ENCODE results near the gene ZNF79. TPM values are rescaled to one million over a fixed set of nuclear protein-coding genes. Genes with fewer than 3 reads are reported as not detected.

The ZNF79 gene
- total RNA-seq, 2 donors from 2014 or later: 7.4 to 9.1 TPM

DNA sequence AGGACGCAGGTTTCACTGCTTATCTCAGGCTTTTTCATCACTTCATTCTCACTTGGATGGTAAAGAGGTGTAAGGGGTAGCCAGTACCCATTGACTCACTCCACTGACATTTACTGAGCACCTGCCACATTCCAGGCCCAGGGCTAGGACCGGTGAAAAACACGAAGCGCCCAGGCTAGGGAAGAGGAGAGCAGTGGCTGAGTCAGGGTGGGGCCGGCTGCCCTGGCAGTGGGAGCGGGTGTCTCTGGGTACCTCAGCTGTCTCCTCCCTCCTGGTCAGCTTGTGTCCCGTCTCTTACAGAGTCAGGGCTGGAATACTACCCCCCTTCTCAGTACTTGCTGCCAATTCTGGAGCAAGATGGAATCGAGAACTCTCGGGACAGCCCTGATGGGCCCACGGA, 49.3 kb downstream of the ZNF79 start:
- Histone ChIP-seq H3K4me3 (ENCODE audit: low read length) (no peak overlapping the region), H3K9ac (ENCODE audit: extremely low read depth, low read length, poor library complexity, severe bottlenecking) (no peak overlapping the region), H3K27me3 (ENCODE audit: control insufficient read depth, insufficient read depth, low read length, poor library complexity, severe bottlenecking) (no peaks in the 10 kb centered on the region), H3K9me3 (ENCODE audit: control insufficient read depth, low read length) (no peaks in the 10 kb centered on the region), H3K36me3 (ENCODE audit: control insufficient read depth, insufficient read depth, low read length) (peaks cover 13% of the 10 kb centered on the region), H3K4me1 (ENCODE audit: control insufficient read depth, insufficient read depth, low read length) (no peaks in the 10 kb centered on the region), H3K27ac (ENCODE audit: low read depth, low read length) (no peak overlapping the region)
- no peaks in the 10 kb centered on the region for H3K9me3 Mint-ChIP-seq
- 95 to 100% methylated on average over 5 to 10 of the region's 10 CpGs for WGBS, 2 experiments (ENCODE audit: insufficient coverage in 1 of 2, insufficient read length in 1 of 2)
- H3K4me3 Mint-ChIP-seq: no peak overlapping the region
- TF ChIP-seq, protein P1, sequence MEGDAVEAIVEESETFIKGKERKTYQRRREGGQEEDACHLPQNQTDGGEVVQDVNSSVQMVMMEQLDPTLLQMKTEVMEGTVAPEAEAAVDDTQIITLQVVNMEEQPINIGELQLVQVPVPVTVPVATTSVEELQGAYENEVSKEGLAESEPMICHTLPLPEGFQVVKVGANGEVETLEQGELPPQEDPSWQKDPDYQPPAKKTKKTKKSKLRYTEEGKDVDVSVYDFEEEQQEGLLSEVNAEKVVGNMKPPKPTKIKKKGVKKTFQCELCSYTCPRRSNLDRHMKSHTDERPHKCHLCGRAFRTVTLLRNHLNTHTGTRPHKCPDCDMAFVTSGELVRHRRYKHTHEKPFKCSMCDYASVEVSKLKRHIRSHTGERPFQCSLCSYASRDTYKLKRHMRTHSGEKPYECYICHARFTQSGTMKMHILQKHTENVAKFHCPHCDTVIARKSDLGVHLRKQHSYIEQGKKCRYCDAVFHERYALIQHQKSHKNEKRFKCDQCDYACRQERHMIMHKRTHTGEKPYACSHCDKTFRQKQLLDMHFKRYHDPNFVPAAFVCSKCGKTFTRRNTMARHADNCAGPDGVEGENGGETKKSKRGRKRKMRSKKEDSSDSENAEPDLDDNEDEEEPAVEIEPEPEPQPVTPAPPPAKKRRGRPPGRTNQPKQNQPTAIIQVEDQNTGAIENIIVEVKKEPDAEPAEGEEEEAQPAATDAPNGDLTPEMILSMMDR (conservative IDR thresholded peaks at IDR 0.05): no peak
- H3K27ac Mint-ChIP-seq: no peak overlapping the region
- DNase-seq: no peak
- H3K36me3 Mint-ChIP-seq (ENCODE audit: low read depth): peaks cover 24% of the 10 kb centered on the region
- H3K4me1 Mint-ChIP-seq: no peaks in the 10 kb centered on the region
- no peaks in the 10 kb centered on the region for H3K27me3 Mint-ChIP-seq (ENCODE audit: insufficient read depth)

GRCh38 chr9:127473932-127474331, 49.8 kb downstream of the ZNF79 start:
- WGBS, 2 experiments (ENCODE audit: insufficient coverage in 1 of 2, insufficient read length in 1 of 2): 93 to 95% methylated on average over 3 to 4 of the region's 4 CpGs

DNA sequence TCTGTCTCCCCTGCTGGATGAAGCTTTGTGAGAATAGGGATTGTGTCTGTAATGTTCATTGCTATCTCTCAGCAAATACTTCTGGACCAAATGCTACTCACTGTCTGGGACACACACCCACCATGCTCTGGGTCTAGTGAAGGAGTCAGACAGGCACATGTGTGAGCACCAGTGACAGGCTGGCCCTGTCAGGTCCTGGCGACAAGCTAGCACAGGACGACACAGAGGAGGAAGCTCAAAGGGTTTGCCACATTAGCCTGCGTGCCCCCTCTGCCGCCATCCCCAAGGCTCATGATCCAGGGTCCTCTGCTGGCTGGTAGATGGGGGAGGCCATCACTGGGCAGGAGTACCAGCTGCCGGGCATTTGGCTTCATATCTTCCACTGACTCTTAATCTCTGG, 50.4 kb downstream of the ZNF79 start:
- H3K9ac ChIP-seq (ENCODE audit: extremely low read depth, low read length, poor library complexity, severe bottlenecking): no peak overlapping the region
- TF ChIP-seq, protein P1 (conservative IDR thresholded peaks at IDR 0.05): no peak
- Mint-ChIP-seq H3K4me3 (no peak overlapping the region), H3K27me3 (ENCODE audit: insufficient read depth) (no peaks in the 10 kb centered on the region), H3K9me3 (no peaks in the 10 kb centered on the region), H3K27ac (no peak overlapping the region), H3K36me3 (ENCODE audit: low read depth) (peaks cover 22% of the 10 kb centered on the region), H3K4me1 (no peaks in the 10 kb centered on the region)
- H3K27me3 ChIP-seq (ENCODE audit: control insufficient read depth, insufficient read depth, low read length, poor library complexity, severe bottlenecking): no peaks in the 10 kb centered on the region
- no peaks in the 10 kb centered on the region for H3K4me1 ChIP-seq (ENCODE audit: control insufficient read depth, insufficient read depth, low read length)
- 92 to 100% methylated on average over 2 to 5 of the region's 5 CpGs for WGBS, 2 experiments (ENCODE audit: insufficient coverage in 1 of 2, insufficient read length in 1 of 2)
- no peaks in the 10 kb centered on the region for H3K9me3 ChIP-seq (ENCODE audit: control insufficient read depth, low read length)
- no peak for DNase-seq
- H3K27ac ChIP-seq (ENCODE audit: low read depth, low read length): no peak overlapping the region
- H3K36me3 ChIP-seq (ENCODE audit: control insufficient read depth, insufficient read depth, low read length): peaks cover 16% of the 10 kb centered on the region
- H3K4me3 ChIP-seq (ENCODE audit: low read length): no peak overlapping the region

More at GRCh38 chr9:127473932-127474331, 49.8 kb downstream of the ZNF79 start:
- Mint-ChIP-seq H3K9me3 (no peaks in the 10 kb centered on the region), H3K27me3 (ENCODE audit: insufficient read depth) (no peaks in the 10 kb centered on the region), H3K4me1 (no peaks in the 10 kb centered on the region), H3K4me3 (no peak overlapping the region), H3K36me3 (ENCODE audit: low read depth) (peaks cover 25% of the 10 kb centered on the region), H3K27ac (no peak overlapping the region)
- no peaks in the 10 kb centered on the region for H3K9me3 ChIP-seq (ENCODE audit: control insufficient read depth, low read length)
- TF ChIP-seq, protein P1 (conservative IDR thresholded peaks at IDR 0.05): no peak
- H3K4me1 ChIP-seq (ENCODE audit: control insufficient read depth, insufficient read depth, low read length): no peaks in the 10 kb centered on the region
- no peaks in the 10 kb centered on the region for H3K27me3 ChIP-seq (ENCODE audit: control insufficient read depth, insufficient read depth, low read length, poor library complexity, severe bottlenecking)
- H3K27ac ChIP-seq (ENCODE audit: low read depth, low read length): no peak overlapping the region
- peaks cover 16% of the 10 kb centered on the region for H3K36me3 ChIP-seq (ENCODE audit: control insufficient read depth, insufficient read depth, low read length)
- no peak overlapping the region for H3K4me3 ChIP-seq (ENCODE audit: low read length)
- H3K9ac ChIP-seq (ENCODE audit: extremely low read depth, low read length, poor library complexity, severe bottlenecking): no peak overlapping the region
- no peak for DNase-seq

All from endodermal cell (in vitro differentiated cells).